Astrocyte (in vitro differentiated cells and primary cell): Measurements from ENCODE around the gene ARHGEF26. TPM values are rescaled to one million over a fixed set of nuclear protein-coding genes. Genes with fewer than 3 reads are reported as not detected.

Experiments
- DNase-seq: peaks from one replicate; pipeline ENCODE4 v3.0.0-alpha.2; 2010; ENCODE audit warnings: low read depth
- FAIRE-seq: peaks from 2 replicates; lab custom pipeline; 2011; peaks lifted over from hg19 to GRCh38; lab: Jason Lieb, UNC
- H2AFZ ChIP-seq: 2 replicates; pipeline ENCODE4 v1.6.0; 2012; ENCODE audit warnings: low read depth, low read length, inconsistent platforms
- H3K27ac ChIP-seq: 2 replicates; pipeline ENCODE4 v1.5.1; 2011; ENCODE audit warnings: low read depth, low read length, inconsistent platforms
- H3K27me3 ChIP-seq: 2 replicates; pipeline ENCODE4 v1.6.0; 2011; ENCODE audit warnings: low read length, inconsistent platforms; ENCODE audit not compliant: insufficient read depth
- H3K36me3 ChIP-seq: 2 replicates; pipeline ENCODE4 v1.5.1; 2011; ENCODE audit warnings: low read length, inconsistent platforms; ENCODE audit not compliant: insufficient read depth
- H3K4me1 ChIP-seq: 2 replicates; pipeline ENCODE4 v1.5.1; 2011; ENCODE audit warnings: low read length, inconsistent platforms; ENCODE audit not compliant: insufficient read depth
- H3K4me2 ChIP-seq: 2 replicates; pipeline ENCODE4 v1.6.0; 2012; ENCODE audit warnings: low read length, inconsistent platforms
- H3K4me3 ChIP-seq: 2 replicates; pipeline ENCODE4 v1.5.1; 2011; ENCODE audit warnings: low read depth, mild to moderate bottlenecking, low read length, inconsistent platforms; ENCODE audit not compliant: insufficient read depth
- H3K79me2 ChIP-seq: 2 replicates; pipeline ENCODE4 v1.6.0; 2012; ENCODE audit warnings: mild to moderate bottlenecking, low read length, inconsistent platforms; ENCODE audit not compliant: insufficient read depth
- H3K9ac ChIP-seq: 2 replicates; pipeline ENCODE4 v1.6.0; 2012; ENCODE audit warnings: mild to moderate bottlenecking, low read length, inconsistent platforms
- H3K9me3 ChIP-seq: 2 replicates; pipeline ENCODE4 v1.5.1; 2012; ENCODE audit warnings: low read depth, mild to moderate bottlenecking, low read length, inconsistent platforms; ENCODE audit not compliant: insufficient read depth
- H4K20me1 ChIP-seq: 2 replicates; pipeline ENCODE4 v1.6.0; 2012; ENCODE audit warnings: low read length, inconsistent platforms; ENCODE audit not compliant: insufficient read depth
- H3K27ac Mint-ChIP-seq: one replicate; pipeline ENCODE4 v1.8.0; 2021; ENCODE audit warnings: mild to moderate bottlenecking, mixed read lengths; ENCODE audit not compliant: unreplicated experiment
- H3K27me3 Mint-ChIP-seq: one replicate; pipeline ENCODE4 v1.8.0; 2021; ENCODE audit warnings: low read depth, mixed read lengths; ENCODE audit not compliant: unreplicated experiment
- H3K36me3 Mint-ChIP-seq: one replicate; pipeline ENCODE4 v1.8.0; 2021; ENCODE audit warnings: low read depth, mixed read lengths; ENCODE audit not compliant: unreplicated experiment
- H3K4me1 Mint-ChIP-seq: one replicate; pipeline ENCODE4 v1.8.0; 2021; ENCODE audit warnings: low read depth, mixed read lengths; ENCODE audit not compliant: unreplicated experiment
- H3K4me3 Mint-ChIP-seq: one replicate; pipeline ENCODE4 v1.8.0; 2021; ENCODE audit warnings: mild to moderate bottlenecking, moderate library complexity, mixed read lengths; ENCODE audit not compliant: unreplicated experiment
- H3K9me3 Mint-ChIP-seq: one replicate; pipeline ENCODE4 v1.8.0; 2021; ENCODE audit warnings: mild to moderate bottlenecking, mixed read lengths; ENCODE audit not compliant: unreplicated experiment
- EZH2 ChIP-seq: IDR thresholded peaks from 2 replicates; pipeline ENCODE4 v1.6.1; 2012; ENCODE audit warnings: mild to moderate bottlenecking, low read length, inconsistent platforms; ENCODE audit not compliant: insufficient read depth
- total RNA-seq: library from RNA; stranded (reverse); gene quantifications from 2 replicates; pipeline ENCODE4 v1.2.1, GENCODE V29; 2021
- TF ChIP-seq, protein P1 (sequence below): IDR thresholded peaks from 2 replicates; pipeline ENCODE4 v1.5.1; 2011; ENCODE audit warnings: low read depth, mild to moderate bottlenecking, inconsistent platforms, low read length, moderate library complexity; ENCODE audit not compliant: insufficient read depth

Gene ARHGEF26
- total RNA-seq, 1 donor from 2014 or later: 1.7 TPM

DNA sequence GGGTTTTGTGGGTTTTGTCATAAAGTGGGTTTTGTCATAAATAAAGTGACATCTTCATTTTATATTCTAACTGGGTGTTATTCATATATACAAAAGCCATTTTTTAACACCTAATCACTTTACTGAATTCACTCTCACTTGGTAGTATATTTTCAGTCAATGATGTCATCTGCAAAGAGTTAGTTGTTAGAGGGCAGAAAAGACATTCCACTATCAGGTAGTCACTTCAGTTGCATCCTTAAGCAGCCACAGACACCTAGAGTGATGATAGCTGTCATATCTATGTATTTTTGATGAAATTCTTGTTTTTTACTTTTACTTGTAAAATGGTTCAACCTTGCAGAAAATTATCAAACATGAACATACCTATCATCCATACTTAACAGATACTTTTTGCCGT is 114.1 kb downstream of the ARHGEF26 start:
- Histone ChIP-seq H3K4me2 (no peak overlapping the region), H4K20me1 (no peaks in the 10 kb centered on the region), H3K27me3 (no peaks in the 10 kb centered on the region), H2AFZ (no peak overlapping the region), H3K4me1 (no peaks in the 10 kb centered on the region), H3K9ac (no peak overlapping the region), H3K79me2 (no peaks in the 10 kb centered on the region), H3K9me3 (no peaks in the 10 kb centered on the region), H3K4me3 (no peak overlapping the region), H3K27ac (no peak overlapping the region), H3K36me3 (no peaks in the 10 kb centered on the region)
- Mint-ChIP-seq H3K9me3 (no peaks in the 10 kb centered on the region), H3K4me3 (no peak overlapping the region), H3K27me3 (no peaks in the 10 kb centered on the region), H3K27ac (peak overlapping the region; percentile 56), H3K4me1 (peaks cover 10% of the 10 kb centered on the region), H3K36me3 (peaks cover 5% of the 10 kb centered on the region)
- FAIRE-seq (peak; percentile 73), DNase-seq (peak; percentile 64)
- TF ChIP-seq, protein P1, sequence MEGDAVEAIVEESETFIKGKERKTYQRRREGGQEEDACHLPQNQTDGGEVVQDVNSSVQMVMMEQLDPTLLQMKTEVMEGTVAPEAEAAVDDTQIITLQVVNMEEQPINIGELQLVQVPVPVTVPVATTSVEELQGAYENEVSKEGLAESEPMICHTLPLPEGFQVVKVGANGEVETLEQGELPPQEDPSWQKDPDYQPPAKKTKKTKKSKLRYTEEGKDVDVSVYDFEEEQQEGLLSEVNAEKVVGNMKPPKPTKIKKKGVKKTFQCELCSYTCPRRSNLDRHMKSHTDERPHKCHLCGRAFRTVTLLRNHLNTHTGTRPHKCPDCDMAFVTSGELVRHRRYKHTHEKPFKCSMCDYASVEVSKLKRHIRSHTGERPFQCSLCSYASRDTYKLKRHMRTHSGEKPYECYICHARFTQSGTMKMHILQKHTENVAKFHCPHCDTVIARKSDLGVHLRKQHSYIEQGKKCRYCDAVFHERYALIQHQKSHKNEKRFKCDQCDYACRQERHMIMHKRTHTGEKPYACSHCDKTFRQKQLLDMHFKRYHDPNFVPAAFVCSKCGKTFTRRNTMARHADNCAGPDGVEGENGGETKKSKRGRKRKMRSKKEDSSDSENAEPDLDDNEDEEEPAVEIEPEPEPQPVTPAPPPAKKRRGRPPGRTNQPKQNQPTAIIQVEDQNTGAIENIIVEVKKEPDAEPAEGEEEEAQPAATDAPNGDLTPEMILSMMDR: no peak
- no peak for TF ChIP-seq EZH2

DNA sequence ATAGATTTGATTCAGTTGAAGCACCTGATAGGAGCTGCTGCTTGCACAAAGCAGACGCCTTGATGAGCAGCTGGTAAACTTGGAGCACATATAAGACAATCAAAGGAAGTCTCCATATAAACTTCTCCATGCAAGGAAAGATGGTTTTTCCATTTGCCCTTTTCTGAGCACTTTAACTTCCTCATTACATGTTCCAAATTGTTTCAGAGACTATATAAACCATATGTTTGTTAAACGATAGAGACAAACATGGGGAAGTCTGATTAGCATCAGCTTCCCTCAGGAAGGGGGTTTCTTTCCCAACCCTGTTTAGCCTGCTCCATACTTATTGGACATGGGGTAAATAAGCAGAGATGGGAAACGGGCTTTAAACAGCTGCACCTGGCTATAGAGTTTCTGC is 115.1 kb downstream of the ARHGEF26 start:
- H3K27me3 ChIP-seq: no peaks in the 10 kb centered on the region
- no peak overlapping the region for H3K9ac ChIP-seq
- H3K36me3 ChIP-seq: no peaks in the 10 kb centered on the region
- H3K4me3 ChIP-seq: no peak overlapping the region
- no peak for DNase-seq
- Mint-ChIP-seq H3K9me3 (no peaks in the 10 kb centered on the region), H3K27ac (no peak overlapping the region), H3K4me1 (peaks cover 10% of the 10 kb centered on the region), H3K36me3 (peaks cover 5% of the 10 kb centered on the region), H3K4me3 (no peak overlapping the region), H3K27me3 (no peaks in the 10 kb centered on the region)
- no peak for FAIRE-seq
- H3K4me1 ChIP-seq: no peaks in the 10 kb centered on the region
- H4K20me1 ChIP-seq: no peaks in the 10 kb centered on the region
- no peak overlapping the region for H3K4me2 ChIP-seq
- no peaks in the 10 kb centered on the region for H3K79me2 ChIP-seq
- no peak overlapping the region for H3K27ac ChIP-seq
- no peaks in the 10 kb centered on the region for H3K9me3 ChIP-seq
- no peak overlapping the region for H2AFZ ChIP-seq
- no peak for TF ChIP-seq EZH2
- TF ChIP-seq, protein P1: no peak

DNA sequence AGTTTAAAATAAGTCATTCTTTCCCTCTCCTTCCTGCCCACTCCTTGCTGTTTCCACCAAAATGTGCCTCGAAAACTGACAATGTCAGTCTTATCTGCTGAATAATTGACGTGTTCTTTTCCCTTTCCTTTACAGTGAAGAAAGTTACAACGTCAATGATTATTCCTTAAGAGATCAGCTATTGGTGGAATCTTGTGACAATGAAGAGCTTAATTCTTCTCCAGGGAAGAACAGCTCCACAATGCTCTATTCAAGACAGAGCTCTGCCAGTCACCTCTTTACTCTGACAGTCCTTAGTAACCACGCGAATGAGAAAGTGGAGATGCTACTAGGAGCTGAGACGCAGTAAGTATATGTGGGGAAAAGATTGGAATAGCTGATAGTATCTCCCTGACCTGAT is 119.0 kb downstream of the ARHGEF26 start:
- no peak overlapping the region for H3K4me3 Mint-ChIP-seq
- Histone ChIP-seq H3K4me2 (no peak overlapping the region), H3K9me3 (no peaks in the 10 kb centered on the region), H3K27ac (no peak overlapping the region), H3K4me1 (peaks cover 17% of the 10 kb centered on the region), H3K27me3 (no peaks in the 10 kb centered on the region), H4K20me1 (no peaks in the 10 kb centered on the region), H2AFZ (no peak overlapping the region), H3K36me3 (no peaks in the 10 kb centered on the region), H3K79me2 (no peaks in the 10 kb centered on the region), H3K9ac (no peak overlapping the region), H3K4me3 (no peak overlapping the region)
- peaks cover 21% of the 10 kb centered on the region for H3K4me1 Mint-ChIP-seq
- FAIRE-seq (no peak), DNase-seq (no peak)
- H3K27me3 Mint-ChIP-seq: no peaks in the 10 kb centered on the region
- H3K27ac Mint-ChIP-seq: no peak overlapping the region
- peaks cover 5% of the 10 kb centered on the region for H3K36me3 Mint-ChIP-seq
- TF ChIP-seq, protein P1: no peak
- no peak for TF ChIP-seq EZH2
- no peaks in the 10 kb centered on the region for H3K9me3 Mint-ChIP-seq
